Endometrial microvascular endothelial cells (primary cell): ENCODE results near the gene MEMO1. TPM values are rescaled to one million over a fixed set of nuclear protein-coding genes. Genes with fewer than 3 reads are reported as not detected.
"Not testable (repeated sequence)": the region's sequence is repeated elsewhere in the genome, so short reads cannot be mapped to it uniquely, and the experiment has no call there.

Experiments used
- in situ Hi-C: cut with HindIII; loops from 2 replicates; pipeline ENCODE4 v1.10.0; 2017; ENCODE audit warnings: low sequenced_read_pairs, low pct_unique_long_range_greater_than_20kb; ENCODE audit errors: inconsistent ontology term
- total RNA-seq: library from RNA; depleted of rRNA; stranded (reverse); fragments of >200 nt; gene quantifications from one replicate; pipeline ENCODE4 v1.2.3, GENCODE V29; 2015; ENCODE audit errors: inconsistent ontology term

Gene MEMO1
- total RNA-seq: 77.0 TPM

- in situ Hi-C loops: no loop called here
These were observed at the start of gene MEMO1 for GRCh38 chr2:32010670-32011484. MEMO1 (minus strand) TSS chr2:32011008; CDS start chr2:32010247, 761 bp downstream.

GRCh38 chr2:32060266-32060665 is 49.5 kb upstream of the MEMO1 start:
- in situ Hi-C loops: no loop called here

- in situ Hi-C loops: no loop called here
These were observed 47.3 kb upstream of the MEMO1 start for GRCh38 chr2:32058130-32058529.

- in situ Hi-C loops: not testable (repeated sequence)
These were observed 43.8 kb upstream of the MEMO1 start for GRCh38 chr2:32054583-32054982.

- in situ Hi-C loops: no loop called here
These were observed 41.1 kb upstream of the MEMO1 start for GRCh38 chr2:32051836-32052439.

- in situ Hi-C loops: no loop called here
These were observed 32.8 kb upstream of the MEMO1 start for GRCh38 chr2:32043561-32043960.

- in situ Hi-C loops: no loop called here
These were observed 28.8 kb upstream of the MEMO1 start, which contains the start of gene DPY30 for GRCh38 chr2:32039447-32040219. DPY30 (minus strand) TSS chr2:32039805; CDS start chr2:32039456, 349 bp downstream.

GRCh38 chr2:32034198-32034887 is 23.5 kb upstream of the MEMO1 start:
- in situ Hi-C loops: not testable (repeated sequence)

GRCh38 chr2:32018789-32019482 is 8.1 kb upstream of the MEMO1 start:
- in situ Hi-C loops: not testable (repeated sequence)

GRCh38 chr2:32012872-32013271 is 2.1 kb upstream of the MEMO1 start:
- in situ Hi-C loops: no loop called here

- in situ Hi-C loops: no loop called here
These were observed 715 bp upstream of the MEMO1 start for GRCh38 chr2:32011485-32011960.

- in situ Hi-C loops: not testable (repeated sequence)
These were observed 533 bp downstream of the MEMO1 start for GRCh38 chr2:32010280-32010669.

- in situ Hi-C loops: no loop called here
These were observed 1.1 kb downstream of the MEMO1 start for GRCh38 chr2:32009516-32010256.

- in situ Hi-C loops: no loop called here
These were observed 1.8 kb downstream of the MEMO1 start for GRCh38 chr2:32008805-32009515.

- in situ Hi-C loops: no loop called here
These were observed 3.8 kb downstream of the MEMO1 start for GRCh38 chr2:32007121-32007391.

- in situ Hi-C loops: no loop called here
These were observed 5.3 kb downstream of the MEMO1 start for GRCh38 chr2:32005371-32005976.

GRCh38 chr2:32003791-32004190 is 7.0 kb downstream of the MEMO1 start:
- in situ Hi-C loops: no loop called here
